Testis (tissue), 2 donors: ENCODE results near the gene TF.

ENCODE experiments used
- CTCF ChIP-seq, 3 experiments: fragments of 450-650 bp in 2 of 3; fragments of 200-600 bp in 1 of 3; sonication (generic) in 1 of 3; IDR thresholded peaks; one replicate each; pipeline ENCODE4 v1.5.1; 2016 to 2019; ENCODE audit warnings: antibody characterized with exemption in 3 of 3, mild to moderate bottlenecking in 2 of 3, moderate library complexity in 1 of 3
- POLR2A ChIP-seq: fragments of 450-650 bp; IDR thresholded peaks from one replicate; pipeline ENCODE4 v1.6.1; 2017; ENCODE audit warnings: antibody characterized with exemption, mild to moderate bottlenecking, moderate library complexity

GRCh38 chr3:133792171-133792763, 46.1 kb downstream of the TF start:
- TF ChIP-seq POLR2A (no peak), CTCF (IDR thresholded peaks at IDR 0.05) (no peak)
